ENCODE measurements around the gene C4BPA.

C4BPA gene

GRCh38 chr1:207128336-207128921 is 24.4 kb downstream of the C4BPA start:
- no peak for DNase-seq

DNA sequence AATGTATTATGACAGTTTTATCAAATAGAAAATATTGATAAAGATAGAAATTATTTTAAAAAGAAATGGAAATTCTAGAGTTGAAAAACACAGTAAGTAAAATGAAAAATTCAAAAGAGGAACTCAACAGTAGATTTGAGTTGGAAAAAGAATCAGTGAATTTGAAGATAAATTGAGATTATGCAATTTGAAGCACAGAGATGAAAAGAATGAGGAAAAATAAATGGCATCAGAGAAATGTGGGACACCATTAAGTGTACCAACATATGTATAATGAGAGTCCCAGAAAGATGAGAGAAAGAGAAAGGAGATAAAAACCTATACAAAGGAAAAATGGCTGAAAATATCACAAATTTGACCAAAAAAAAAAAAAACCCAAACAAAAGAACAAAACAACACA is 25.0 kb downstream of the C4BPA start:
- no peak for DNase-seq

DNA sequence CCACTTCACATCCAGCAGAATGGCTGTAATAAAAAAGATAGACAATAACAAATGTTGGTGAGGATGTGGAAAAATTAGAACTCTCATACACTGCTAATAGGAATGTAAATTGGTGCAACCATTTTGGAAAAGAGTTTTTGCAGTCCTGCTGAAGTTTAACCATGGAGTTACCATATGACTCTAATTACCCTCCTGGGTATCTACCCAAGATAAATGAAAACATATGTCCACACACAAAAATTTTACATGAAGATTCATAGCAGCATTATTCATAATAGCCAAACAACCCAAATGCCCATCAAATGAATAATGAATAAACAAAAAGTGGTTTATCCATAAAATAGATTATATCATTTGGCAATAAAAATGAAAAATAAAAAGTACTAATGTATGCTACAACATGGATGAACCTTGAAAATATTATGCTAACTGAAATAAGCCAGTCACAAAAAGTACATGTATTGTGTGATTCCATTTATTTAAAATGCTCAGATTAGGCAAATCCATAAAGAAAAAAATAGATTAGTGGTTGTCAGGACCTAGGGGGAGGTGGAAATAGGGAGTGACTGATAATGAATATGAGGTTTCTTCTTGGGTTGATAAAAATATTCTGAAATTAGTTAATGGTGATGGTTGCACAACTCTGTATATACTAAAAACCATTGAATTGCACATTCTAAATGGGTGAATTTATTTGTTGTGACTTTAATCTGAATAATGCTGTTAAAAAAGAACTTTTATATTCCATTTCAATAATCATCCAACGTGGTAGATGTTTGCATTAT is 26.4 kb downstream of the C4BPA start:
- no peak for DNase-seq

- no peak for DNase-seq
Measured at GRCh38 chr1:207131163-207131562, 27.1 kb downstream of the C4BPA start.

- no peak for DNase-seq
Measured at GRCh38 chr1:207134581-207134980, 30.5 kb downstream of the C4BPA start.

- DNase-seq, result no peak
Measured at GRCh38 chr1:207139616-207140015, 35.6 kb downstream of the C4BPA start.

- DNase-seq, result no peak
Measured at GRCh38 chr1:207140536-207140935, 36.5 kb downstream of the C4BPA start.

DNA sequence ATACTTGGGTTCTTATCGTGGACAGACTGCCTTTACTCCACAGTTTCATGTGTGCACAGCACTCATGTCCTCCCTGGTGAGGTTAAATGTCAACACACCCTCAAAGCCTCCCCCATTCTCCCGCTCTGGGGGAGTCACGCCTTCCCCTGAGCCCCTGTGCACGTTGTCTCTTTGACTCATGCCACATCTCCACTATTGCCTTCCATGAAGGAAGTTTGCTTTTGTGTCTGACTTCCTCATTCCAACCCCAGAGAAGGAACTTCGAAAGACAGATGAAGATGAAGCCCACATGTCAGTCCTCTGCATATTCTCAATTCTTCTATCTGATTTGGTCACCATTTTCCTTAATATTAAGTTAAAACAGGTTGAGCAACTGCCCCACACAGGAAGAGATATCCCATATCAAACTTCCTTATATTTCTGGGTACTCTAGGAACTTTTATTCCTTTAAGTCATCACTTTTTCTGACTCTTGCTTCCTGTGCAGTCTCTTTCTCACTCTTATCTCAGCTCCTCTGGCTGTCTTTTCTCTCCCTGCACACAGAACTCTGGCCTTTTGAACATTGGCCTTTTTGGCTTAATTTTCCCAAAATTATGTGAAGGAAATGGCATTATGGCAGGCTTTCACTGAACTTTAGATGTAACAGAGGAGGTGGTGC is 41.5 kb downstream of the C4BPA start:
- DNase-seq, result no peak

GRCh38 chr1:207151920-207152319 is 47.9 kb downstream of the C4BPA start:
- DNase-seq, result no peak

GRCh38 chr1:207152792-207153468 is 48.9 kb downstream of the C4BPA start:
- DNase-seq, result no peak

- no peak for DNase-seq
Measured at GRCh38 chr1:207155028-207155427, 51.0 kb downstream of the C4BPA start.

- no peak for DNase-seq
Measured at GRCh38 chr1:207156095-207156494, 52.1 kb downstream of the C4BPA start.

DNA sequence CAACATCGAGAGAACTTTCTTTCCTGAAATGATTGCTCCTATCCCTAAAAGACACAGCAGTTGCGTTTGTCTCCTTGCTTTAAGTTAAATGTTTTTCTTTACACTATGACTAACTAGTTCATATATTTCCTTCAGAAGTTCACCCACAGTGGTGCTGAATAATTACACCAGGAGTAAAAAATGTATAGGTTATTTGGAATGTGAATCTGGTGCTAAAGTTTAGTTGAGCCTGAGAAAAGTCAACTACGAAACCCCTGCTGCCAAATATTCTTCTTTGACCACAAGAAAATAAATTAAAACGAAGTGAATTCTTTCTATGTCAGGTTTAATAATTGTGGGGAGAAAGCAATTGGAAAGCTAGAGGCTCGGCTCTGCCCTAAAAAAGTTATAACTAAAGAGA is 52.8 kb downstream of the C4BPA start:
- no peak for DNase-seq

DNA sequence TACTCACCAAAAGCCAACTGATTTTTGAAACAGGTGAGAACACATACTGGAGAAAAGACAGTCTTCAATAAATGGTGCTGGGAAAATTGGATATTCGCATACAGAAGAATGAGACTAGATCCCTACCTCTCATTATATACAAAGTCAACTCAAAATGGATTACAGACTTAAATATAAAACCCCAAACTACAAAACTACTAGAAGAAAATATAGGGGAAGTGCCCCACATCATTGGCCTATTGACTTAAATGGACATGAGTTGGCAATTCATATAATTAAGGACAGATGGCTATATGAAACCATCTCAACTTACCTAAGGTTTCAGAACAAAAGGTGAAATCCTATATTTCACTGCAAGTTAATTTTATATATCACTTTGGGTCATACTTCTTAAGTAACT is 60.1 kb downstream of the C4BPA start:
- DNase-seq, result no peak

DNA sequence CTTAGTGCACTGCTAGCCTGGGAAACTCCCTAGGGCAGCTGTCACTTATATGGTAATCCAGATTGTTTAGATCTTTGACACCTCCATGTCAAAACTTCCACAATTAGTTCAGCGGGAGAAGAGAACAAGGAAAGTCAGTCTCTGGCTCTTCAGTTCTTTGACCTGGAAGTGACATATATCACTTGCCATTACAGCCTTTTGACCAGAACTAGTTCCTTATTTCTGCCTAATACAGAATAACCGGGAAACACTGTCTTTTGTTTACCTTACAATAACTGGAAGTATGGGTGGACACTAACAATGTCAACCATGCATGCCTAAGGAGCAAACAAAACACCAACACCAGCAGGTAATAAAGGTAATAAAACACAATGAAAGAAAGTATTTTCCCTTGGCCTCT is 68.3 kb downstream of the C4BPA start:
- DNase-seq, result peak; percentile 12

GRCh38 chr1:207172885-207173284 is 68.9 kb downstream of the C4BPA start:
- DNase-seq, result no peak

GRCh38 chr1:207173396-207173795 is 69.4 kb downstream of the C4BPA start:
- no peak for DNase-seq

DNA sequence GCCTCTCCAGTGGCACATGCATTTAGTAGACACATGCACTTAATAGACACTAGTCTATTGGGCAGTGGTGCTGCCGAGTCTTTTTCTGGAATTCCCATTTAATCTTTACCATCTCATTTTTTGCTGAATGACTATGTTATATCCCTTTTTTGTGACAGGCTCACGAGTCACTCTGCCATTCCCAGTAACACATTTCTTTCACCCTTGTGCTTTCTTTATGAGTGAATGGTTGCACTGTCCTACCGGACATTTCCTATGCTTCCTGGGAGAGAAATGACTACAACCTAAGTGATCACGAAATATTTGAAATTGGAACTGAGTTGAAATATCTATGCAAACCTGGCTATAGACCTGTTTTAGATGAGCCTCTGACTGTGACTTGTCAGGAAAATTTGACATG is 70.9 kb downstream of the C4BPA start:
- no peak for DNase-seq

DNA sequence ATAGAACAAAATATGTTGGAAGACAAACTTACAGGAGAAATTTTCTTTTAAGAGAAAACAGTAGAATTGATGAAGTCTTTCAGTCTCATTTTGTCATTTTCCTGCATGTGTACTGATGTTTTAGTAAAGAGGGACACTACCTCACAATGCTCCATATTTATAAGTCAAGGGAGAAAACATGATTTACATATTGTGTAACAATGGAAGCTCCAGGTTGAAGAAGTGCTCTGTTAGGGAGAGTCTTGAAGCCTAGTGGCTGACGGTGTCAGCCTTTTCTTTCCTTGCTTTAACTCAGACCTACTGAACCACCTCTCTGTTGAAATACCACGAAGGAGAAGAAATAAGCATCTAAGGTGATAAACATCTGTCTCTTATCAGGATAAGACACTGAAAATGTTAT is 75.0 kb downstream of the C4BPA start:
- no peak for DNase-seq

GRCh38 chr1:207181847-207182246 is 77.8 kb downstream of the C4BPA start:
- DNase-seq, result no peak

DNA sequence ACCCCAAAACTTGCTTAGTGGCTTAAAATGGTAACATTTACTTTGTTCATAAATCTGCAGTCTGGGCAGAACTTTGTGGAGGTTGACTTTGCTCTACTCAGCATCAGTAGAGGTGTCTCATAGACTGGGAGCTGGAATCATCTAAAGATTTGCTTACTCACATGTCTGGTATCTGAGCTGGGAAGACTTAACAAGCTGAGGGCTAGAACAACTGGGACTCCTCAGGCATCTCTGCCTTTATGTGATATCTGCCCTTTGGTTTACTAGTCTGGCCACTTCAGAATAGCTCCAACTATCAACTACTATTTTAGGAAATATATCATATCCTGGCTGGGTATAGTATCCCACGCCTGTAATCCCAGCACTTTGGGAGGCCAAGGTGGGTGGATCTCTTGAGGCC is 82.5 kb downstream of the C4BPA start:
- no peak for DNase-seq

- no peak for DNase-seq
Measured at GRCh38 chr1:207188901-207189300, 84.9 kb downstream of the C4BPA start.

GRCh38 chr1:207191061-207191460 is 87.0 kb downstream of the C4BPA start:
- DNase-seq, result no peak

- no peak for DNase-seq
Measured at GRCh38 chr1:207191776-207192175, 87.7 kb downstream of the C4BPA start.
